ENCODE results near the gene ACTRT2.

ACTRT2 gene

GRCh38 chr1:3026124-3026523, 4.9 kb downstream of the ACTRT2 start:
- TF ChIP-seq CTCF (IDR thresholded peaks at IDR 0.05; ENCODE audit: borderline replicate concordance, insufficient read depth, low read depth, low read length) = no peak
- H3K4me3 ChIP-seq (ENCODE audit: low read depth, low read length) = no peak overlapping the region

- H3K4me3 ChIP-seq (ENCODE audit: low read depth, low read length) = no peak overlapping the region
- TF ChIP-seq CTCF (IDR thresholded peaks at IDR 0.05; ENCODE audit: borderline replicate concordance, insufficient read depth, low read depth, low read length) = no peak
Measured at GRCh38 chr1:3026581-3027391, 5.5 kb downstream of the ACTRT2 start.

- TF ChIP-seq CTCF (IDR thresholded peaks at IDR 0.05; ENCODE audit: borderline replicate concordance, insufficient read depth, low read depth, low read length) = no peak
- no peak overlapping the region for H3K4me3 ChIP-seq (ENCODE audit: low read depth, low read length)
Measured at GRCh38 chr1:3027611-3028371, 6.5 kb downstream of the ACTRT2 start.

- no peak overlapping the region for H3K4me3 ChIP-seq (ENCODE audit: low read depth, low read length)
- TF ChIP-seq CTCF (IDR thresholded peaks at IDR 0.05; ENCODE audit: borderline replicate concordance, insufficient read depth, low read depth, low read length) = no peak
Measured at GRCh38 chr1:3028531-3029282, 7.4 kb downstream of the ACTRT2 start.

- H3K4me3 ChIP-seq (ENCODE audit: low read depth, low read length) = no peak overlapping the region
- no peak for TF ChIP-seq CTCF (IDR thresholded peaks at IDR 0.05; ENCODE audit: borderline replicate concordance, insufficient read depth, low read depth, low read length)
Measured at GRCh38 chr1:3029481-3029961, 8.3 kb downstream of the ACTRT2 start.

- TF ChIP-seq CTCF (IDR thresholded peaks at IDR 0.05; ENCODE audit: borderline replicate concordance, insufficient read depth, low read depth, low read length) = no peak
Measured at GRCh38 chr1:3029991-3030662, 8.9 kb downstream of the ACTRT2 start.

More at GRCh38 chr1:3029991-3030662, 8.9 kb downstream of the ACTRT2 start:
- H3K4me3 ChIP-seq (ENCODE audit: low read depth, low read length) = no peak overlapping the region

Data from GM12875 (cell line).